SK-N-SH treated with all-trans-retinoic acid at 6 μM for 48 hours (cell line): ENCODE data around the gene GRPEL2.

ENCODE experiments used
- BACH2 ChIP-seq: fragments of 250-450 bp; sonication (Bioruptor Pico); IDR thresholded peaks from 2 replicates; pipeline ENCODE4 v1.9.0; 2021; ENCODE audit warnings: mild to moderate bottlenecking, borderline replicate concordance
- ESRRG ChIP-seq: fragments of 250-450 bp; sonication (Bioruptor Pico); IDR thresholded peaks from 2 replicates; pipeline ENCODE4 v1.6.1; 2021; ENCODE audit warnings: mild to moderate bottlenecking
- PPARA ChIP-seq: fragments of 250-450 bp; sonication (Bioruptor Pico); IDR thresholded peaks from 2 replicates; pipeline ENCODE4 v1.5.0; 2020; ENCODE audit warnings: mild to moderate bottlenecking, borderline replicate concordance

DNA sequence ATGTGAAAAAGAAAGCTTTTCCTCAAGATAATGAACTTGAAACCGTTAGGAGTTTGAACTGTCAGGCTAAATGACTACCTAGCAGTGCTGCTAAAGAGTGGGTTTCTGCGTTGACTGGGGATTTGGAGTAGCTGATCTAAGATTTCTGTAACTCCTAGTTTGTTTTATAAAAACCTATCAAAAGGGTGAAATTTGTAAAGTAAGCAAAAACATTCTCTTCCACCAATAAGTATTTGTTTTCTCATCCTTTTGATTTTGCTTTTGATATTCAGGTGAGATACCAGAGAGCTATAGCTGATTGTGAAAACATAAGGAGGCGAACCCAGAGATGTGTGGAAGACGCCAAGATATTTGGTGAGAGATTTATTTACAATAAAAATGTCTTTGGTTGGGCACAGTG lies 4.1 kb downstream of the GRPEL2 start:
- TF ChIP-seq PPARA (CRISPR knock-in tag) (no peak), ESRRG (CRISPR knock-in tag) (no peak), BACH2 (CRISPR knock-in tag) (no peak)
